Ovary (tissue), 9 donors: ENCODE results near the gene FGGY. TPM values are rescaled to one million over a fixed set of nuclear protein-coding genes. Genes with fewer than 3 reads are reported as not detected.

Experiments
- DNase-seq, 5 donors: peaks; one replicate each; pipeline ENCODE4 v3.0.0-alpha.2; 2019 to 2020
- H3K27ac ChIP-seq, 2 donors: fragments of 200-600 bp; one replicate each; pipeline versions ENCODE4 v1.5.1 to v1.8.0; 2019 to 2022
- H3K27me3 ChIP-seq: fragments of 200-600 bp; one replicate; pipeline ENCODE4 v1.8.0; 2022
- H3K36me3 ChIP-seq: fragments of 200-600 bp; sonication (generic); one replicate; pipeline ENCODE4 v1.5.1; 2019
- H3K4me1 ChIP-seq: one replicate; pipeline ENCODE4 v1.8.1; 2013; ENCODE audit warnings: mild to moderate bottlenecking, moderate library complexity; ENCODE audit not compliant: insufficient read depth
- H3K4me3 ChIP-seq: fragments of 200-600 bp; sonication (generic); one replicate; pipeline ENCODE4 v1.5.1; 2017
- H3K9me3 ChIP-seq, 2 donors: fragments of 200-600 bp in 1 of 2; sonication (generic) in 1 of 2; one replicate each; pipeline versions ENCODE4 v1.5.1 to v1.8.1; 2013 to 2019; ENCODE audit warnings: mild to moderate bottlenecking in 1 of 2, moderate library complexity in 1 of 2
- EP300 ChIP-seq: sonication (generic); formaldehyde crosslinking; IDR thresholded peaks from one replicate; pipeline ENCODE4 v1.6.1; 2017; ENCODE audit warnings: antibody characterized with exemption
- POLR2A ChIP-seq: fragments of 450-650 bp; IDR thresholded peaks from one replicate; pipeline ENCODE4 v1.6.1; 2017; ENCODE audit warnings: antibody characterized with exemption, mild to moderate bottlenecking, moderate library complexity
- WGBS, 3 donors: extraction: QIAGEN DNeasy Blood & Tissue Kit in 1 of 3; methylation state at CpG; one replicate each; pipeline versions ENCODE4 v1.1.5 to v1.1.7; 2013 to 2017; 5-methylcytosine and 5-hydroxymethylcytosine counted together
- intact Hi-C, 4 donors: fragments of 100-400 bp; cut with DNase I; formaldehyde crosslinking; loops; one replicate each; pipeline versions ENCODE4 v1.11.0 to v1.15.1; 2022 to 2023
- polyA plus RNA-seq, 2 donors: library from polyadenylated mRNA; stranded (reverse); fragments of 200-250 nt in 1 of 2; fragments of 350-450 nt in 1 of 2; fragmentation: Illumina TruSeq in 1 of 2; extraction: RNeasy Lipid Tissue Mini Kit (QIAGEN cat#74804) in 1 of 2; gene quantifications; one replicate each; pipeline ENCODE4 v1.2.3, GENCODE V29; 2013 to 2014
- total RNA-seq, 7 donors: library from RNA; depleted of rRNA in 2 of 7; stranded (reverse); fragments of >200 nt in 2 of 7; fragmentation: NEBNext Ultra II Directional in 3 of 7; extraction: Animal tissue kit (Norgen Biotek cat#: 25700) in 3 of 7; gene quantifications; one replicate each; pipeline versions ENCODE4 v1.1.0 to v1.2.4, GENCODE V29; 2016 to 2023
- TF ChIP-seq, protein P1 (sequence below), 3 donors: fragments of 450-650 bp in 2 of 3; fragments of 200-600 bp in 1 of 3; IDR thresholded peaks; one replicate each; pipeline versions ENCODE4 v1.5.1 to v1.8.0; 2016 to 2022; ENCODE audit warnings: antibody characterized with exemption in 3 of 3, mild to moderate bottlenecking in 1 of 3
- donor health status: DM: no; HTN: no; CAD: no; lungs with moderate emphysema.
- donor health status: DM: no; HTN: no; CAD: no.
- donor health status: Bipolar disorder and iron deficiency.
- donor health status: DM: yes; HTN: yes; CAD: no.
- donor health status: DM: no; HTN: no; CAD: no.
- donor health status: DM: yes; HTN: yes; CAD: no.

The FGGY gene
- total and polyA plus RNA-seq, 9 donors, result 7.9 to 62.0 (median 44.7) TPM

DNA sequence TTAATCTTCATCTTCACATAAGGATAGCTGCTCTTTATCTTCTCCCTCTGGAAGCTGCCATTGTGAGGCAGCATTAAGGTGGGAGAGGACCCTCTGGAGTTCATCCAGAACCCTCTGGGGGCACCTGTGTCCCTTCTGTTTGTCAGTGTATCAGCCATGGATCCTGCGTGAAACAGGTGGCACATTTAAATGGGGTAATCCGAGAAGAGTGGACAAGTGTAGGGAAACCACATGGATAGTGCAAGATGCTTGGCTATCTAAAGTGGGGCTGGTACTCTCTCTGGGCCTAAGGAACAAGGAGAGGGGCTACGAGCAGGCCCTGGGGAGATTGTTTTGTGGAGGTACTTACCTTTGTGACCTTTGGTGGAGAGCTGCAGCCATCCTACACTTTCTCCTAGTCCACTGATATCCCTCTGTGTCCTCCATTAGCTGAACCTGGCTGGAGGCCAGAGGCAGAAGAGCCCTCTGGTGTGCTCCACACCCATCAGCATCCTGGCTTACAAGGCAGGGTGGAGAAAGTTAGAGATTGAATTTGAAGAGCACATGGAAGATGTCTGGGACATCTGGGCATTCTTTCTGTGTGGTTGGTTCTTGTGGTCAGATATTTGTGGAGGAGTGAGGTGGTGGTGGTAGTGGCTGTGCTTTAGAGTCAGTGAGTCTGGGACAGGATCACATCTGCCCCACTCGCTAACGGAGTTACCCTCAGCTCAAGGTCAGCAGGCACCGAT is 117.7 kb downstream of the FGGY start:
- peak in 4 of 5 donors; percentile 32 to 58 (median 45) for DNase-seq

DNA sequence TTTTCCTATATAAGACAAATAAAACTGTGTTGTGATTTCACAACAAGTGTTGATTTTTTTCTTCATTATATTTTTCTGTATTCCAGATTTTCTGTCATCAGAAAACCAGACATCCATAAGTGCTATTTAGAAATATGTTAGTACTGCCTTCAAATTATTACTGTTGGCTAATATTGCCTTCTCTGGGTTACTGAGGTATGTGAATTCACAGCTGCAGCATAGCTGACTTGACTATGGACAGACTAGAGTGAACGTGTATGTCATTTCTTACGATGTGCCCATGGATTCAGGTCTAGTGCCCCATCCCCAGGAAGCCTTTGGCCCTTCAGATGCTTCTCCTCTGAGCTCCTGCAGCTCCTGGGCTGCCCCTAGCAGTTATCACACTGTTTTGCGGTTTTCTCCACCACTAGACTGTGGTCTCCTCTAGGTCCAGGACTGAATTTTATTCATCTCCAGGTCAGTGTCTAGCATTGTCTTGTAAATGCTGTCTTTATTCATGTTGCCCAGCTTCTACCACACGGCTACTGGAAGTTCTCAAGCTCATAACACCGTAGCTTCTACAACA is 118.5 kb downstream of the FGGY start:
- WGBS, 3 donors, result 90 to 92% (median 90%) methylated on average over 5 of the region's 5 CpGs
- no peaks in the 10 kb centered on the region for H3K9me3 ChIP-seq
- H3K36me3 ChIP-seq, result no peaks in the 10 kb centered on the region
- DNase-seq, result no peak
- no peak overlapping the region for H3K4me3 ChIP-seq
- no peaks in the 10 kb centered on the region for H3K4me1 ChIP-seq
- TF ChIP-seq, protein P1, sequence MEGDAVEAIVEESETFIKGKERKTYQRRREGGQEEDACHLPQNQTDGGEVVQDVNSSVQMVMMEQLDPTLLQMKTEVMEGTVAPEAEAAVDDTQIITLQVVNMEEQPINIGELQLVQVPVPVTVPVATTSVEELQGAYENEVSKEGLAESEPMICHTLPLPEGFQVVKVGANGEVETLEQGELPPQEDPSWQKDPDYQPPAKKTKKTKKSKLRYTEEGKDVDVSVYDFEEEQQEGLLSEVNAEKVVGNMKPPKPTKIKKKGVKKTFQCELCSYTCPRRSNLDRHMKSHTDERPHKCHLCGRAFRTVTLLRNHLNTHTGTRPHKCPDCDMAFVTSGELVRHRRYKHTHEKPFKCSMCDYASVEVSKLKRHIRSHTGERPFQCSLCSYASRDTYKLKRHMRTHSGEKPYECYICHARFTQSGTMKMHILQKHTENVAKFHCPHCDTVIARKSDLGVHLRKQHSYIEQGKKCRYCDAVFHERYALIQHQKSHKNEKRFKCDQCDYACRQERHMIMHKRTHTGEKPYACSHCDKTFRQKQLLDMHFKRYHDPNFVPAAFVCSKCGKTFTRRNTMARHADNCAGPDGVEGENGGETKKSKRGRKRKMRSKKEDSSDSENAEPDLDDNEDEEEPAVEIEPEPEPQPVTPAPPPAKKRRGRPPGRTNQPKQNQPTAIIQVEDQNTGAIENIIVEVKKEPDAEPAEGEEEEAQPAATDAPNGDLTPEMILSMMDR (IDR thresholded peaks at IDR 0.05), result no peak
- TF ChIP-seq EP300 (no peak), POLR2A (no peak)
- no peak overlapping the region for H3K27ac ChIP-seq
- intact Hi-C loops, result no loop called here
- H3K27me3 ChIP-seq, result no peaks in the 10 kb centered on the region

More for the DNA sequence above, 117.7 kb downstream of the FGGY start:
- WGBS, 3 donors, result 52 to 67% (median 53%) methylated on average over 6 of the region's 6 CpGs
- no peak for TF ChIP-seq EP300
- no peak for TF ChIP-seq POLR2A
- TF ChIP-seq, protein P1 (IDR thresholded peaks at IDR 0.05), result no peak
- Histone ChIP-seq H3K9me3 (no peaks in the 10 kb centered on the region), H3K27ac (no peak overlapping the region), H3K27me3 (no peaks in the 10 kb centered on the region), H3K4me3 (no peak overlapping the region), H3K4me1 (no peaks in the 10 kb centered on the region), H3K36me3 (no peaks in the 10 kb centered on the region)
- intact Hi-C loops, result no loop called here

DNA sequence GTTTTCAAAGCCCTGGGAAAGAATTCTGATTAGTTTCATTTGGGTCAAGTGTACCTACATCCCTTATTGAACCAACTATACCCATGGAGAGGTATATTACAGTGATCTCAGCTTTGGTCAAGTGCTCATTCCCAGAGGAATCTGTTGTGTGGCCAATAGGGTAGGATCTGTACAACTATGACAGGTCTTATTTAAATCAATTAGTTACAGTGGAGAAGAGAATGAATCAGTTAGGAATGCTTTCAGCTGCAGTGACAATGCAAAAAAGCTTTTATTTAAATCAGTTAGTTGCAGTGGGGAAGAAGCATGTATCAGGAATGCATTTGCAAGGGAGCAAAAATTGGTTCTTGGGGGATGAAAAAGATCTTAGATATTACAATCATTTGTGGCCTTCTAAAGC is 119.0 kb downstream of the FGGY start:
- no peak overlapping the region for H3K27ac ChIP-seq

DNA sequence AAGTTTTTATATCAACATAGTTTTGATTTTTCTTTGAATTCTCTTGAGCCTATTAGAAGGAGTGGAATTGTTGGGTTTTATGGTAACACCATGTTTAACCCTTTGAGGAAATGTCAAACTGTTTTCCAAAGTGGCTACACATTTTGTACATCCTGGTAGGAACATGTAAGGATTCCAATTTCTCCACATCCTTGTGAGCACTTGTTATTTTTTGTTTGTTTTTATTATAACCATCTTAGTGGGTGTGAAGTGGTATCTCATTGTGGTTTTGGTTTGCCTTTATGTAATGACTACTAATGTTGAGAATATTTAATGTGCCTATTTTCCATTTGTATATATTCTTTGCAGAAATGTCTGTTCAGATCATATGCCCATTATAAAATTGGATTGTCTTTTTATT is 120.5 kb downstream of the FGGY start:
- H3K27me3 ChIP-seq, result no peaks in the 10 kb centered on the region
- no peaks in the 10 kb centered on the region for H3K4me1 ChIP-seq
- TF ChIP-seq POLR2A (no peak), EP300 (no peak)
- TF ChIP-seq, protein P1 (IDR thresholded peaks at IDR 0.05), result no peak
- no peak overlapping the region for H3K27ac ChIP-seq
- no peak overlapping the region for H3K4me3 ChIP-seq
- DNase-seq, result no peak
- no peaks in the 10 kb centered on the region for H3K36me3 ChIP-seq
- H3K9me3 ChIP-seq, result no peaks in the 10 kb centered on the region
- intact Hi-C loops, result no loop called here

More for the DNA sequence above, 119.0 kb downstream of the FGGY start:
- H3K27me3 ChIP-seq, result no peaks in the 10 kb centered on the region
- no peaks in the 10 kb centered on the region for H3K9me3 ChIP-seq
- intact Hi-C loops, result no loop called here
- H3K4me1 ChIP-seq, result no peaks in the 10 kb centered on the region
- DNase-seq, result no peak
- TF ChIP-seq POLR2A, result no peak
- TF ChIP-seq EP300, result no peak
- TF ChIP-seq, protein P1 (IDR thresholded peaks at IDR 0.05), result no peak
- no peak overlapping the region for H3K4me3 ChIP-seq
- H3K36me3 ChIP-seq, result no peaks in the 10 kb centered on the region
